Suprapubic skin (tissue), 4 donors: ENCODE results near the gene SDHAF1. TPM values are rescaled to one million over a fixed set of nuclear protein-coding genes. Genes with fewer than 3 reads are reported as not detected.

Experiments
- DNase-seq, 2 donors: peaks; one replicate each; pipeline ENCODE4 v3.0.0-alpha.2; 2019; ENCODE audit warnings: low spot score in 2 of 2
- H3K27ac ChIP-seq: fragments of 200-600 bp; sonication (generic); one replicate; pipeline ENCODE4 v1.5.1; 2019
- H3K27me3 ChIP-seq: fragments of 200-600 bp; sonication (generic); one replicate; pipeline ENCODE4 v1.5.1; 2019
- H3K36me3 ChIP-seq: fragments of 200-600 bp; sonication (generic); one replicate; pipeline ENCODE4 v1.5.1; 2019
- H3K4me1 ChIP-seq: fragments of 200-600 bp; sonication (generic); one replicate; pipeline ENCODE4 v1.5.1; 2019
- H3K4me3 ChIP-seq: fragments of 200-600 bp; sonication (generic); one replicate; pipeline ENCODE4 v1.5.1; 2019; ENCODE audit warnings: mild to moderate bottlenecking
- H3K9me3 ChIP-seq: fragments of 200-600 bp; sonication (generic); one replicate; pipeline ENCODE4 v1.5.1; 2019
- EP300 ChIP-seq: sonication (generic); formaldehyde crosslinking; IDR thresholded peaks from one replicate; pipeline ENCODE4 v1.6.1; 2017; ENCODE audit warnings: antibody characterized with exemption
- POLR2A ChIP-seq, 2 donors: fragments of 450-650 bp; IDR thresholded peaks; one replicate each; pipeline ENCODE4 v1.6.1; 2017; ENCODE audit warnings: antibody characterized with exemption in 2 of 2, mild to moderate bottlenecking in 2 of 2, moderate library complexity in 2 of 2
- POLR2AphosphoS5 ChIP-seq, 3 donors: sonication (generic); formaldehyde crosslinking; IDR thresholded peaks; one replicate each; pipeline ENCODE4 v1.6.1; 2017; ENCODE audit warnings: antibody characterized with exemption in 3 of 3
- WGBS: methylation state at CpG from one replicate; pipeline ENCODE4 v1.1.5; 2018; 5-methylcytosine and 5-hydroxymethylcytosine counted together
- total RNA-seq, 4 donors: library from RNA; depleted of rRNA; stranded (reverse); fragments of >200 nt; gene quantifications; one replicate each; pipeline ENCODE4 v1.1.0, GENCODE V29; 2016
- TF ChIP-seq, protein P1 (sequence below), 2 donors: fragments of 200-600 bp in 1 of 2; fragments of 450-650 bp in 1 of 2; sonication (generic) in 1 of 2; IDR thresholded peaks; one replicate each; pipeline ENCODE4 v1.5.1; 2016 to 2019; ENCODE audit warnings: antibody characterized with exemption in 2 of 2, mild to moderate bottlenecking in 1 of 2, moderate library complexity in 1 of 2

Gene SDHAF1
- total RNA-seq, 4 donors from 2014 or later, result 21.6 to 29.6 (median 27.5) TPM

DNA sequence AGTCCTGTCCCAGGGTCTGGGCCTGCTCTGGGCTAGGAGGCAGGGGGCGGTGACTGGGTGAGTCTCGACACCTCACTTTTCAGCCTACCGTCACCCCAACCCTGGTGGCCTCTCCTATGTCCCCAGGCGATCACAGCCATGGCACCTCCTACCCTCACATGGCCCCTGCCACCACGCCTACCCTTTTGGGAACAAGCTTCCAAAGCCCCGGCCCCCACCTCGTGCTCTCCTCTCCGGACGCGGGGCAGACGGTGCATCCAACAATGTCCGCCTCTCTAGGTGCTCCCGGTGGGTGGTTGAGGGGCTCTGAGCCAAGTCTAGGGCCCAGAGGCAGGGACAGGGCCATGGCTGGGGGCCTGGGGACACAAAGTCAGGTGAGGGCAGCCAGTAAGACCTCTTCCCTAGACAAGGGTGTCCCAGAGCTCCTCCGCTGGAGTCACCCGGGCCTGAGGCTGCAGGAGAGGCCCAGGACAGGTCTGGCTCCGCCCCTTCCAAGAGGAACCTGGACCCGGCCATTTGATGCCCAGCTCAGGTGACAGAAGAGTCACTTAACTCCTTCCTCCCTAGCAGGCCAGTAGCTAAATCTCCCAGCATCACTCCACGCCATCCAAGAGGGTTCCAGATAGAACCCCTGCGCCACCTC is 13.5 kb downstream of the SDHAF1 start, which contains the start of gene SYNE4:
Gene SYNE4 (minus strand): TSS at position 478 of the 643 bp plus-strand sequence. CDS start 132 bp downstream, at position 346.
- H3K27me3 ChIP-seq, result no peaks in the 10 kb centered on the region
- no peak for TF ChIP-seq POLR2AphosphoS5 (IDR thresholded peaks at IDR 0.05)
- TF ChIP-seq EP300, result no peak
- no peaks in the 10 kb centered on the region for H3K36me3 ChIP-seq
- H3K9me3 ChIP-seq, result no peaks in the 10 kb centered on the region
- H3K4me1 ChIP-seq, result peaks cover 22% of the 10 kb centered on the region
- H3K27ac ChIP-seq, result peak within 1 kb of the TSS; percentile 45
- no peak for DNase-seq
- WGBS, result 51% methylated on average over 17 of the region's 19 CpGs
- peak within 1 kb of the TSS; percentile 56 for H3K4me3 ChIP-seq

DNA sequence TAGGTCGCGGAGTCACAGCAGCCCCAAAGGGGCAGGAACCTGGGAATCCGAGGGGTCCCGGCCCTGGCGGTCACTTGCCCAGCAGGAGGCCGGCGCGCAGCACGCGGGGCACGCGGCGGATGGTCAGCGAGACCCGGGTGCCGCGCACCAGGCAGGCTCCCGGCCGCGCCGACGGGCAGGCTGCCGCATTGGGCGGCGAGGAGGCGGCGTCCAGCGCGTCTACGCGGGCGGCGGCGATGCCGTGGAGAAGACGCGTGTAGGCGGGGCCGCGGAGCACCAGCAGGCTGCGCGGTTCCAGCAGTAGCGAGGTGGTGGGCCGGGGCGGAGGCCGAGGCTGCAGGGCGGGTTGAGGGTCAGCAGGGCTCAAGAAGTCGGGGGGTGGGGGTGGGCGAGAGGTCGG is 14.2 kb downstream of the SDHAF1 start:
- DNase-seq, result peak in 1 of 2 donors; percentile 78
- Histone ChIP-seq H3K27me3 (no peaks in the 10 kb centered on the region), H3K27ac (peak overlapping the region; percentile 45), H3K4me1 (peaks cover 25% of the 10 kb centered on the region), H3K4me3 (peak overlapping the region; percentile 56), H3K36me3 (no peaks in the 10 kb centered on the region), H3K9me3 (no peaks in the 10 kb centered on the region)
- TF ChIP-seq, protein P1, sequence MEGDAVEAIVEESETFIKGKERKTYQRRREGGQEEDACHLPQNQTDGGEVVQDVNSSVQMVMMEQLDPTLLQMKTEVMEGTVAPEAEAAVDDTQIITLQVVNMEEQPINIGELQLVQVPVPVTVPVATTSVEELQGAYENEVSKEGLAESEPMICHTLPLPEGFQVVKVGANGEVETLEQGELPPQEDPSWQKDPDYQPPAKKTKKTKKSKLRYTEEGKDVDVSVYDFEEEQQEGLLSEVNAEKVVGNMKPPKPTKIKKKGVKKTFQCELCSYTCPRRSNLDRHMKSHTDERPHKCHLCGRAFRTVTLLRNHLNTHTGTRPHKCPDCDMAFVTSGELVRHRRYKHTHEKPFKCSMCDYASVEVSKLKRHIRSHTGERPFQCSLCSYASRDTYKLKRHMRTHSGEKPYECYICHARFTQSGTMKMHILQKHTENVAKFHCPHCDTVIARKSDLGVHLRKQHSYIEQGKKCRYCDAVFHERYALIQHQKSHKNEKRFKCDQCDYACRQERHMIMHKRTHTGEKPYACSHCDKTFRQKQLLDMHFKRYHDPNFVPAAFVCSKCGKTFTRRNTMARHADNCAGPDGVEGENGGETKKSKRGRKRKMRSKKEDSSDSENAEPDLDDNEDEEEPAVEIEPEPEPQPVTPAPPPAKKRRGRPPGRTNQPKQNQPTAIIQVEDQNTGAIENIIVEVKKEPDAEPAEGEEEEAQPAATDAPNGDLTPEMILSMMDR (IDR thresholded peaks at IDR 0.05), result no peak
- no peak for TF ChIP-seq EP300
- TF ChIP-seq POLR2AphosphoS5 (IDR thresholded peaks at IDR 0.05), result no peak
- TF ChIP-seq POLR2A (IDR thresholded peaks at IDR 0.05), result no peak
- WGBS, result 1% methylated on average over 31 of the region's 50 CpGs

DNA sequence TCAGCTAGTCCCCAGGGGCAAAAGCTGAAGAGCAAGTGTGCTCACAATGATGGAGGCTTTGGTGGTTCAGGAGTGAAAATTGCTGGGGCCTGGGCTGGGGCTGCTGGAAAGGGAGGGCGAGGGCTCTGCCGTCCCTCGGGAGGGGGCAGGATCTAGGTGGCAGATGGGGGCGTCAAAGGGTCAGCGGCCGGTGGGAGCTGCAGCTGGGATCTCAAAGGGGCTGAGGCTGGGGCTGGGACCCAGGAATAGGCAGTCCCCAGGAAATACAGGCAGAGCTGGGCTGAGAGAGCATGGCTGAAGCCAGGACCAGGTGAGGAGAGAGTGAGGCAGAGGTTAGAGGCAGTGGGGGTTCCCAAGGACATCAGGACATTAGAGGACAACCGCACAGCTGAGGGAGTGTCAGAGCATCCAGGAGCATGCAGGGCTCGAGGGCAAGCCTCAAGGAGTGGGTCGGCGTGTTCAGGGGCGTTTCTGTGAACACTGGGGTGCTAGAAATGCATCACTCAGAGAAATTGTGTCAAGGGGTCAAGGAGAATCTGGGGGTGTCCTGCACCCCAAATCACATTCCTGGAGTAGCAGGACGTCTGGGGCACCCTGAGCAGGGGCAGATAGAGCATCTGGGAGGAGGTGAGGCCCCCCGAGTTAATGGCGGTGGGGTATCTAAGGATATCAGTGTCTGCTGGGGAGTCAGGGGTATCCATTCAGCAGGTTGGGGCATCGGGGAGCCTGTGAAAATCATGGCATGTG is 14.8 kb downstream of the SDHAF1 start:
- TF ChIP-seq POLR2AphosphoS5 (IDR thresholded peaks at IDR 0.05) (no peak), EP300 (no peak), POLR2A (IDR thresholded peaks at IDR 0.05) (no peak)
- TF ChIP-seq, protein P1 (IDR thresholded peaks at IDR 0.05), result no peak
- no peak overlapping the region for H3K27ac ChIP-seq
- no peak for DNase-seq
- H3K4me3 ChIP-seq, result peak overlapping the region; percentile 56
- no peaks in the 10 kb centered on the region for H3K9me3 ChIP-seq
- no peaks in the 10 kb centered on the region for H3K36me3 ChIP-seq
- H3K4me1 ChIP-seq, result peaks cover 30% of the 10 kb centered on the region
- no peaks in the 10 kb centered on the region for H3K27me3 ChIP-seq
- 50% methylated on average over 15 of the region's 15 CpGs for WGBS

DNA sequence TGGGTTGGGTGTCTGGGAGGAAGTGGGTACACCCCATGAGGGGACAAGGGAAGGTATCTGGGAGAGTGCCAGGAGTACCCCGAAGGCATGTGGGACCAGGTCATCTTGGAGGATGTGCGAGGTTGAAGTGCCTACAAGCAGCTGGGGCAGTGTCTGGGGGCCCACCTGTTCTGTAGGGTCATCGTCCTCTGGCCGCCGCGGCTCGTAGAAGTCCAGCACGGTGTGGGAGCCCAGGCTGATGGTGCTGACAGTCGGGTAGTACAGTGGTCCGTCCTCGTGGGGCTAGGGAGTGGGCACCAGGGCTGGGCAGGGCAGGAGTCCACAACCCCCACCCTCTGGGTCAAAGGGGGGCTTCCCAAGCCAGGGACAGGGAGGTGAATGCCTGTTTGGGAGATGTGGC is 15.4 kb downstream of the SDHAF1 start:
- no peak for DNase-seq

DNA sequence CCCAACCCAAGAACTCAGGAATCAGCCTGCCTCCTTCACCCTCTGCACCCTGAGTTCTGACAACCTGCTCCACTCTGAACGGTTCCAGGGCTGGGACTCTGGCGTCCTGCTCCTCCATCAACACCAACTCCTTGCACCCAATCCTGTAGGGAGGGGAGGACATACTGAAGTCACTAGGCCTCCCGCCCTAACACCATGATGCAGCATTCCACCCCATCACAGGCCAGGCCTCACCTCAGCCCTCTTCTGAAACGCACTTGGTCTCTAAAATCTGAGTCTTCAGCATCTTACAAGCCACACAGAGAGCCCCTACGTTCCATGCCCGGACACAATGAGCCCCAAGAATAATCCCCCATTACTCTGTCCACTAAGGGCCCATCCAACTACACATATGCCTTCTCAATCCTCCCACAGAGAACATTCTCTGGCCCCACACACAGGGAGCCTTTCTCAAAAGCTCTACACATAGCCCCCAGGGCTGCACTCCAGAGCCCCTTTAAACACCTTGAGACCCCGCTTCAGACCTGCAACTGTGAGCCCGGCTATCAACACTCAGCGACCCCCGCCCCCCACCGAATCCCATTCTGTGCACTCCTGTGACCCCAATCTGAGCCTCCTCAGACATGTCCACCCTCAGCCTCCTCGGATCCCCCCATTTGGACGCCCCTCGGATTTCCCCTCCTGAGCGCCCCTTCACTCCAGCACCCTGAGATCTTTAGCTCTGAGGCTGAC is 18.5 kb downstream of the SDHAF1 start:
- Histone ChIP-seq H3K9me3 (no peaks in the 10 kb centered on the region), H3K4me3 (peak overlapping the region; percentile 64)
- 30% methylated on average over 15 of the region's 15 CpGs for WGBS

More for the DNA sequence above, 15.4 kb downstream of the SDHAF1 start:
- Histone ChIP-seq H3K36me3 (no peaks in the 10 kb centered on the region), H3K4me1 (peaks cover 33% of the 10 kb centered on the region), H3K4me3 (no peak overlapping the region), H3K27ac (no peak overlapping the region), H3K9me3 (no peaks in the 10 kb centered on the region), H3K27me3 (no peaks in the 10 kb centered on the region)
- TF ChIP-seq, protein P1 (IDR thresholded peaks at IDR 0.05), result no peak
- 85% methylated on average over 11 of the region's 11 CpGs for WGBS

More for the DNA sequence above, 18.5 kb downstream of the SDHAF1 start:
- no peaks in the 10 kb centered on the region for H3K27me3 ChIP-seq
- H3K27ac ChIP-seq, result peak overlapping the region; percentile 72
- TF ChIP-seq EP300, result no peak
- TF ChIP-seq POLR2AphosphoS5 (IDR thresholded peaks at IDR 0.05), result no peak
- no peak for TF ChIP-seq POLR2A (IDR thresholded peaks at IDR 0.05)
- TF ChIP-seq, protein P1 (IDR thresholded peaks at IDR 0.05), result no peak
- DNase-seq, result no peak
- peaks cover 31% of the 10 kb centered on the region for H3K4me1 ChIP-seq
- peaks cover 9% of the 10 kb centered on the region for H3K36me3 ChIP-seq
